Measurements from ENCODE around the gene SMKR1. TPM values are rescaled to one million over a fixed set of nuclear protein-coding genes. Genes with fewer than 3 reads are reported as not detected.

The SMKR1 gene
- total and polyA plus RNA-seq, 2 of the 8 experiments (the other 6 are each of a cell fraction or from before 2014, with no cell fraction given): 0.39 to 1.6 TPM

DNA sequence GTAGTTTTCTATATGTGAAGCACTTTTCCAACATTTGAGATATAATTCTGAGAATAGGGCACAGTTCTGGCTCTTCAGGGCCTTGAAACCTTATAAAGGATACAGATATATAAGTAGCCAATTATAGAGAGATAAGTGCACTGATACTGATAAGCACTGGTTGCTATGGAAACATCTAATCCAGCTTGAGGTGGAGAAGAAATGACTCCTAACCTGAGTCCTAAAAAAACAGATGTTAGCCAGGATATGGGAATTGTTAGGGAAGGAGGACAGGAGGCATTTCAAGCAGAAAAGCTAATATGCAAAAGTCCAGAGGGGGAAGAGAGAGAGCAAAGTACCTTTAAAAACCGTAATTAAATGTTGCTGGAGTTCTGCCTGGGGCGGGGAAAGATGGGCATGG lies 37.3 kb upstream of the SMKR1 start:
- no peaks in the 10 kb centered on the region for H3K79me2 ChIP-seq (ENCODE audit: control insufficient read depth in 1 of 2, insufficient read depth in 2 of 2, low read length in 2 of 2)
- H3K18ac ChIP-seq (ENCODE audit: extremely low read depth, low read length): no peak overlapping the region
- DNase-seq (ENCODE audit: low read depth in 1 of 2, low spot score in 2 of 2) (no peak), FAIRE-seq (no peak)
- H4K20me1 ChIP-seq (replicated peaks in 1 of 2; ENCODE audit: control insufficient read depth in 1 of 2, insufficient read depth in 2 of 2, low read length in 2 of 2): no peaks in the 10 kb centered on the region
- no peak overlapping the region for H2BK15ac ChIP-seq (ENCODE audit: low read length)
- ChIA-PET CTCF (ENCODE audit: partially characterized antibody) (interaction anchor here (0.7 to 1.7 kb wide), 6 partner anchors 10 to 98 kb away, joined by 3 to 10 read pairs (median 4); partner anchors contain the start of gene STRIP2), POLR2A (ENCODE audit: partially characterized antibody) (interaction anchor here (0.7 to 1.5 kb wide), 2 partner anchors 17 to 295 kb away, joined by 4 to 5 read pairs; no protein-coding TSS in a partner anchor)
- peaks cover 8 to 50% (median 32%) of the 10 kb centered on the region in 4 experiments; a peak in 6 of 8 replicates for H3K36me3 ChIP-seq (ENCODE audit: control insufficient read depth in 2 of 4, insufficient read depth in 4 of 4, low read length in 3 of 4)
- H2BK12ac ChIP-seq (ENCODE audit: low read depth, low read length): no peak overlapping the region
- H4K91ac ChIP-seq (replicated peaks; ENCODE audit: insufficient read length, low read length): no peak overlapping the region
- H3K4me1 ChIP-seq (replicated peaks in 1 of 4; ENCODE audit: control insufficient read depth in 3 of 4, insufficient read depth in 4 of 4, low read length in 3 of 4): peaks cover 0 to 1% (median under 1%) of the 10 kb centered on the region in 4 experiments; a peak in 2 of 7 replicates
- H3K4ac ChIP-seq (replicated peaks; ENCODE audit: insufficient read length, low read depth, low read length): no peak overlapping the region
- no peak overlapping the region for H2BK20ac ChIP-seq (ENCODE audit: low read length)
- no peak overlapping the region for H3K56ac ChIP-seq (replicated peaks; ENCODE audit: insufficient read length, low read depth, low read length)
- no peaks in the 10 kb centered on the region for H3K23me2 ChIP-seq (ENCODE audit: low read depth, low read length)
- no peak overlapping the region for H2AFZ ChIP-seq (ENCODE audit: low read length)
- TF ChIP-seq RFX5 (IDR thresholded peaks at IDR 0.05; ENCODE audit: borderline replicate concordance, low read depth, low read length): no peak
- TF ChIP-seq, protein P1, sequence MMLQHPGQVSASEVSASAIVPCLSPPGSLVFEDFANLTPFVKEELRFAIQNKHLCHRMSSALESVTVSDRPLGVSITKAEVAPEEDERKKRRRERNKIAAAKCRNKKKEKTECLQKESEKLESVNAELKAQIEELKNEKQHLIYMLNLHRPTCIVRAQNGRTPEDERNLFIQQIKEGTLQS (IDR thresholded peaks at IDR 0.05; ENCODE audit: insufficient read depth, low read depth, low read length): no peak
- TF ChIP-seq PHF8 (conservative IDR thresholded peaks at IDR 0.05; ENCODE audit: low read depth, low read length): no peak
- TF ChIP-seq GABPA (IDR thresholded peaks at IDR 0.05; ENCODE audit: borderline replicate concordance, insufficient read depth, low read length): no peak
- TF ChIP-seq RAD21 (IDR thresholded peaks at IDR 0.05 in 1 of 2, conservative IDR thresholded peaks at IDR 0.05 in 1 of 2; ENCODE audit: low read depth in 2 of 2, low read length in 2 of 2): no peak
- TF ChIP-seq CBX8 (IDR thresholded peaks at IDR 0.05; ENCODE audit: borderline replicate concordance, low read depth, low read length): no peak
- no peak for TF ChIP-seq KDM1A (IDR thresholded peaks at IDR 0.05; ENCODE audit: borderline replicate concordance, low read length)
- no peak for TF ChIP-seq SP1 (IDR thresholded peaks at IDR 0.05; ENCODE audit: low read depth, low read length)
- TF ChIP-seq KDM5A (IDR thresholded peaks at IDR 0.05; ENCODE audit: low read length): no peak
- no peak for TF ChIP-seq TAF7 (optimal IDR thresholded peaks at IDR 0.05; ENCODE audit: borderline replicate concordance, low read depth, low read length)
- H4K8ac ChIP-seq (ENCODE audit: extremely low read depth, insufficient read depth, low read length): no peak overlapping the region
- H3K4me3 ChIP-seq (ENCODE audit: extremely low read depth in 1 of 4, insufficient read depth in 2 of 4, low read depth in 3 of 4, low read length in 4 of 4): no peak overlapping the region
- no peak overlapping the region for H3K14ac ChIP-seq (ENCODE audit: insufficient read length)
- no peak overlapping the region for H2BK120ac ChIP-seq (replicated peaks; ENCODE audit: low read depth, low read length)
- no peaks in the 10 kb centered on the region for H3K9me3 ChIP-seq (ENCODE audit: insufficient read depth in 2 of 2, low read depth in 1 of 2, low read length in 1 of 2)
- no peak overlapping the region for H3K9ac ChIP-seq (replicated peaks in 1 of 4; ENCODE audit: extremely low read depth in 1 of 4, low read depth in 3 of 4, low read length in 3 of 4)
- H3K27ac ChIP-seq (ENCODE audit: low read depth, low read length): no peak overlapping the region
- H2BK5ac ChIP-seq (ENCODE audit: low read depth, low read length): no peak overlapping the region
- 93% methylated on average over 2 of the region's 2 CpGs; no CpG with 5 or more reads in 1 of the 2 experiments for WGBS, 2 experiments (ENCODE audit: extremely low coverage in 1 of 2, insufficient coverage in 1 of 2, insufficient read length in 1 of 2, insufficient replicate concordance in 2 of 2, low coverage in 1 of 2, low lambda C conversion rate in 2 of 2, missing lambda C conversion rate in 1 of 2)
- no peaks in the 10 kb centered on the region; the same call in 1 of the 2 replicates for H3K79me1 ChIP-seq (ENCODE audit: low read depth, low read length)
- H3K4me2 ChIP-seq (ENCODE audit: insufficient read depth in 1 of 2, low read depth in 2 of 2, low read length in 2 of 2): no peak overlapping the region
- no peak overlapping the region for H2AK5ac ChIP-seq (ENCODE audit: low read depth, low read length)
- no peak overlapping the region for H4K5ac ChIP-seq (ENCODE audit: insufficient read length, low read depth, low read length)
- H3K27me3 ChIP-seq (replicated peaks in 1 of 4; ENCODE audit: control insufficient read depth in 3 of 4, extremely low read depth in 1 of 4, insufficient read depth in 3 of 4, low read length in 3 of 4): no peaks in the 10 kb centered on the region
- H3K23ac ChIP-seq (ENCODE audit: insufficient read length): no peak overlapping the region
